ENCODE data around the gene ALLC. TPM values are rescaled to one million over a fixed set of nuclear protein-coding genes. Genes with fewer than 3 reads are reported as not detected.

ALLC gene
- total RNA-seq, 1 donor from 2014 or later, result not detected

DNA sequence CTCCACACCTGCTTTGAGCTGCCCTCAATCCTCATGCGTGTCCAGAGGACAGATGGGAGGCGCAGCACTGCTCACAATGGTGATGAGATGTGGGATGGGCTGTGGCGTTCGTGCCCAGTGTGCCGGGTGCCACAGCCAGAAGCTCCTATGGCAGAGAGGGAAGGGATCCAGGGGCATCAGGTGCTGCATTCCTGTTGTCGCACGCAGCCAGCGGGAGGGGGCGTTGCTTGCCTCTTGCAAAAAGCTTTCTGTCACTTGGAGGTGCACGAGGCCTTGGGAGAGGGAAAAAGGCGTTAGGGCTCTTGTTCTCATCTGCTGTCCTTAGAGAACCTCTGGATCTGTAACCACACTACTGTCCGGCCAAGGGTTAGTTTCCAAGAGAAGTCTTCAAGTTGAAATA is 29.2 kb upstream of the ALLC start:
- no peak for FAIRE-seq
- TF ChIP-seq, protein P1, sequence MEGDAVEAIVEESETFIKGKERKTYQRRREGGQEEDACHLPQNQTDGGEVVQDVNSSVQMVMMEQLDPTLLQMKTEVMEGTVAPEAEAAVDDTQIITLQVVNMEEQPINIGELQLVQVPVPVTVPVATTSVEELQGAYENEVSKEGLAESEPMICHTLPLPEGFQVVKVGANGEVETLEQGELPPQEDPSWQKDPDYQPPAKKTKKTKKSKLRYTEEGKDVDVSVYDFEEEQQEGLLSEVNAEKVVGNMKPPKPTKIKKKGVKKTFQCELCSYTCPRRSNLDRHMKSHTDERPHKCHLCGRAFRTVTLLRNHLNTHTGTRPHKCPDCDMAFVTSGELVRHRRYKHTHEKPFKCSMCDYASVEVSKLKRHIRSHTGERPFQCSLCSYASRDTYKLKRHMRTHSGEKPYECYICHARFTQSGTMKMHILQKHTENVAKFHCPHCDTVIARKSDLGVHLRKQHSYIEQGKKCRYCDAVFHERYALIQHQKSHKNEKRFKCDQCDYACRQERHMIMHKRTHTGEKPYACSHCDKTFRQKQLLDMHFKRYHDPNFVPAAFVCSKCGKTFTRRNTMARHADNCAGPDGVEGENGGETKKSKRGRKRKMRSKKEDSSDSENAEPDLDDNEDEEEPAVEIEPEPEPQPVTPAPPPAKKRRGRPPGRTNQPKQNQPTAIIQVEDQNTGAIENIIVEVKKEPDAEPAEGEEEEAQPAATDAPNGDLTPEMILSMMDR (IDR thresholded peaks at IDR 0.05; ENCODE audit: insufficient read depth, low read length, severe bottlenecking), result peak; percentile 33
- H3K27me3 ChIP-seq (ENCODE audit: control insufficient read depth, insufficient read depth, low read length), result no peaks in the 10 kb centered on the region
- H3K36me3 ChIP-seq (ENCODE audit: control insufficient read depth, insufficient read depth, low read length), result no peaks in the 10 kb centered on the region
- no peak for DNase-seq (ENCODE audit: low read depth)
- H3K4me3 ChIP-seq (ENCODE audit: low read depth, low read length), result no peak overlapping the region

DNA sequence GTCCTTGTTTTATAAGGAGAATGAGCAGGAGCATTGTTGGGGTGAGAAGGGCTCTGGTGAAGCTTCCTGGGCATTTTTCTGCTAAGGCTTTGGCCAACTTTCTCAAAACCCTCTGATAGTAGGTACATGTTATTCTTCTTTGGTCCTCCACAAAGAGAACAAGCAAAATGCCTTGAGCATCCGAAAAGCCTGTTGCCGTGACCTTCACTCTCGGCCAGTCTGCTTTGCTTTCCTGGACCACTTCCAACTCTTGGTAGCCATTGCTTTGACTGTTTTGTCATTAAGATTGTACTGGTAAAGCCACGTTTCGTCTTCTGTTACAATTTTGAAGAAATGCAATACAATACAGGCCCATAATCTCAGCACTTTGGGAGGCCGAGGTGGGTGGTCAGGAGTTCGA is 27.4 kb upstream of the ALLC start:
- DNase-seq (ENCODE audit: low read depth) (no peak), FAIRE-seq (no peak)
- Histone ChIP-seq H3K36me3 (ENCODE audit: control insufficient read depth, insufficient read depth, low read length) (no peaks in the 10 kb centered on the region), H3K4me3 (ENCODE audit: low read depth, low read length) (no peak overlapping the region), H3K27me3 (ENCODE audit: control insufficient read depth, insufficient read depth, low read length) (peaks cover 2% of the 10 kb centered on the region)
- TF ChIP-seq, protein P1 (IDR thresholded peaks at IDR 0.05; ENCODE audit: insufficient read depth, low read length, severe bottlenecking), result no peak

DNA sequence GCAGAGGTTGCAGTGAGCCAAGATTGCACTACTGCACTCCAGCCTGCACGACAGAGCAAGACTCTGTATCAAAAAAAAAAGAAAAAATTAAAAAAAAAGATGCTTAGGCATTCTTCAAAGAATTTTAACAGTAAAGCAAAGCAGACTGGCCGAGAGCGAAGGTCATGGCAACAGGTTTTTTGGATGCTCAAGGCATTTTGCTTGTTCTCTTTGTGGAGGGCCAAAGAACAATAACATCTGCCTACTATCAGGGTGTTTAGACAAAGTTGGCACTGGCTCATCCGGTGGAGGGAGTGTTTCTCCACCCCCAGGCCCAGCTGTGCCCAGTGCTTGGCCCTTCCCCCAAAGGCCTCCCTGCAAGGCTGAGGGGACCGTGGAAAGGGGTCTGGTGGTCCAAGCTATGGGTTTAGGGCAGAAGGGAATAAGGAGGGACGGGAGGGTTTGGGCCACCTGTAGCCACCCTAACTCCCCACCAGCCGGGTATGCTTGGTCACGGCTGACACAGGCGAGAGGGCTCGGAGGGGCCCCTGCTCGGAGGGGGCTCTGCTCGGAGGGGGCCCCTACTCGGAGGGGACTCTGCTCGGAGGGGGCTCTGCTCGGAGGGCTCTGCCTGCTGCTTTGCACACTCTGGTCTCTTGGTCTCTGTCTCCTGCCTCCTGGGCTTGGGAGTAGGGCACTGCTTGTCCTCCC is 26.7 kb upstream of the ALLC start:
- no peak overlapping the region for H3K4me3 ChIP-seq (ENCODE audit: low read depth, low read length)
- no peaks in the 10 kb centered on the region for H3K36me3 ChIP-seq (ENCODE audit: control insufficient read depth, insufficient read depth, low read length)
- TF ChIP-seq, protein P1 (IDR thresholded peaks at IDR 0.05; ENCODE audit: insufficient read depth, low read length, severe bottlenecking), result no peak
- FAIRE-seq, result no peak
- no peak for DNase-seq (ENCODE audit: low read depth)
- peaks cover 2% of the 10 kb centered on the region for H3K27me3 ChIP-seq (ENCODE audit: control insufficient read depth, insufficient read depth, low read length)

DNA sequence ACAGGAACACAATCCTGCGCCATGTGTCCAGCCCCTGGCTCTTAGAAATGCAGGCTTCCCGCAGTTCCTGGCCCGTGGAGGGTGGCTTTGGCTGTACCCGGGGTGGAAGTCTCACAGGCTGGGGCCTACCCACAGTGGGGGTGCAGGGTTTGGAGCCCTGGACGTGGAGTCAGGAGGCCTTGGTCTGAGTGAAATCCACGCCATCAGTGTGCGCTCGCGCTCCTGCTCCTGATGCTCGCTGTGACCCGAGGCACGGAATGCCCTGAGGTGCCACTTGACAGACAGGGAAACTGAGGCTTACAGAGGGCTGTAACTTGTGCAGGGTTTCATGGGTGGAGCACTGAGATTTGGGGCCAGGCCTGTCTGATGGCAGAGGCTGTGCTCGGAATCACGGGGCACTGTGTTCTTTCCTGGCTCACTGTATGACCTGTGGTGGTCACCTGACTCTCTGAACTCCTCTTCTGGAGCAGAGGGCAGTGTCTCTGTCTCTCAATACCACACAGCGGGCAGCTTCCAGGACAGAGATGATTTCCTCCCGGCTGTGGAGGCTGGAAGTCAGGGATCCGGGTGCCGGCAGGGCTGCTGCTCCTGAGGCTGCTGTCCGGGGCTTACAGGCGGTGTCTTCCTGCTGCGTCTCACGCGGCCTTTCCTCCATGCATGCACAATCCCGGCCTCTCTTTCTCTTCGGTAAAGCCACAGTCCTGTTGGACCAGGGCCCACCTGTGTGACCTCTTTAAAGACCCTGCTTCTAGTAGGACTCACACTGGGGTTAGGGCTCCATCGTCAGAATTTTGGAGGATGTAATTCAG is 25.9 kb upstream of the ALLC start:
- DNase-seq (ENCODE audit: low read depth), result no peak
- no peaks in the 10 kb centered on the region for H3K36me3 ChIP-seq (ENCODE audit: control insufficient read depth, insufficient read depth, low read length)
- no peak for FAIRE-seq

DNA sequence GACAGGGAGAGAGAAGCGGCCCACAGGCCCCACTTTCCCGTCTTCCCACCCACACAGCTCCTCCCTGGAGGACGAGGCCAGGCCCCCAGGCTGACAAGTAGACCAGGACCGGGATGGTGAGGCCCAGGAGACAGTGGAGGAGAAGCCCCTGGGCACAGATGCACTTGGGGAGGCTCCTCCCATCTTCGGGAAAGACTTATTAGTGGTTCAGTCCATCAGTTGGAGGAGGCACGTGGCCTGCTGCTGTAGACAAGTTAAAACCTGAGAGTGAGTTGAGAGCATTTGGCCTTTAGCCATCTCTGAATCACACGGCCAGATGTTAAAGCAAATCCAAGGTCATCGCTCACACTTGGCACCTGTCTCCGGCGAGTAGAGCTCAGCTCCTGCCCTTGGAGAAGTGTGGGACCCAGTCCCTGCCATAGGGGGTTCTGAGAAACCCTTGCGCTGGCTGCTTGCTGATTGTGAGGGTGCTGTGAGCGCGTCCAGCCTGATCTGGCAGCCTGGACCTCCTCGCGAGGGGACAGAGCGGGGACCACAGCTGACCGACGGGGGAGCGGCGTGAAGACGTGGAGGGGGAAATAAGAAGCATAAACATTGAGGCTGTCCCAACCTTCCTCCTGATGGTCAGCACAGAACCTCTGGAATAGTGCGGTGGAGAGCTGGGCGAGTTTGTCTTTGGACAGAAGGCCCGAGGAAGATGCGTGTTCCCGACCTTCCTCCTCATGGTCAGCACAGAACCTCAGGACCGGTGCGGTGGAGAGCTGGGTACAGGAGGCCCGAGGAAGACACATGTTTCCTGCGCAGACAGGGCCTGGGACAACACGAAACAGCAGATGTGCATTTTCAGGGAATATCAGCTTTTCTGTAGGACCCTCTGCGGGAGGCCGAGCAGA is 24.7 kb upstream of the ALLC start:
- Histone ChIP-seq H3K36me3 (ENCODE audit: control insufficient read depth, insufficient read depth, low read length) (no peaks in the 10 kb centered on the region), H3K4me3 (ENCODE audit: low read depth, low read length) (no peak overlapping the region), H3K27me3 (ENCODE audit: control insufficient read depth, insufficient read depth, low read length) (peaks cover 5% of the 10 kb centered on the region)
- TF ChIP-seq, protein P1 (IDR thresholded peaks at IDR 0.05; ENCODE audit: insufficient read depth, low read length, severe bottlenecking), result no peak
- peak; percentile 93 for FAIRE-seq
- peak; percentile 94 for DNase-seq (ENCODE audit: low read depth)

More for the DNA sequence above, 25.9 kb upstream of the ALLC start:
- TF ChIP-seq, protein P1 (IDR thresholded peaks at IDR 0.05; ENCODE audit: insufficient read depth, low read length, severe bottlenecking), result no peak
- no peak overlapping the region for H3K4me3 ChIP-seq (ENCODE audit: low read depth, low read length)
- peaks cover 5% of the 10 kb centered on the region for H3K27me3 ChIP-seq (ENCODE audit: control insufficient read depth, insufficient read depth, low read length)
